GM21390 (cell line): ENCODE measurements around the gene DNAJC17.

ENCODE experiments used
- ATAC-seq: cut with Tn5 transposase; IDR thresholded peaks from one replicate; pipeline ENCODE4 v1.9.1; 2021; ENCODE audit not compliant: unreplicated experiment

Gene DNAJC17

GRCh38 chr15:40807028-40807887 lies at the start of gene DNAJC17, which contains the start of gene ZFYVE19:
TSS of gene DNAJC17 (minus strand) at chr15:40807473. CDS start at chr15:40807446, 27 bp downstream.
TSS of gene ZFYVE19 (plus strand) at chr15:40807089. CDS start at chr15:40807590, 501 bp downstream.
- ATAC-seq: peak; percentile 93

- no peak for ATAC-seq
These were observed 49.5 kb upstream of the DNAJC17 start for GRCh38 chr15:40856746-40857145.

- ATAC-seq: no peak
These were observed 48.5 kb upstream of the DNAJC17 start for GRCh38 chr15:40855706-40856234.

GRCh38 chr15:40854161-40854560 lies 46.9 kb upstream of the DNAJC17 start:
- ATAC-seq: no peak

GRCh38 chr15:40853241-40853890 lies 46.1 kb upstream of the DNAJC17 start:
- ATAC-seq: no peak

GRCh38 chr15:40852529-40852928 lies 45.3 kb upstream of the DNAJC17 start:
- no peak for ATAC-seq

GRCh38 chr15:40850576-40851112 lies 43.4 kb upstream of the DNAJC17 start:
- ATAC-seq: no peak

GRCh38 chr15:40847223-40847961 lies 40.1 kb upstream of the DNAJC17 start:
- ATAC-seq: peak; percentile 75

- peak; percentile 9 for ATAC-seq
These were observed 39.6 kb upstream of the DNAJC17 start for GRCh38 chr15:40846841-40847222.

- ATAC-seq: no peak
These were observed 38.4 kb upstream of the DNAJC17 start for GRCh38 chr15:40845511-40846284.

- ATAC-seq: no peak
These were observed 37.8 kb upstream of the DNAJC17 start for GRCh38 chr15:40845036-40845435.

GRCh38 chr15:40844696-40845030 lies 37.4 kb upstream of the DNAJC17 start:
- no peak for ATAC-seq

GRCh38 chr15:40843885-40844695 lies 36.8 kb upstream of the DNAJC17 start, which contains the start of gene SPINT1:
TSS of gene SPINT1 (plus strand) at chr15:40844048. CDS start at chr15:40844555, 507 bp downstream.
- ATAC-seq: no peak

GRCh38 chr15:40843261-40843884 lies 36.1 kb upstream of the DNAJC17 start:
- ATAC-seq: no peak

- no peak for ATAC-seq
These were observed 34.5 kb upstream of the DNAJC17 start for GRCh38 chr15:40841741-40842140.

GRCh38 chr15:40838756-40839155 lies 31.5 kb upstream of the DNAJC17 start:
- ATAC-seq: no peak

- ATAC-seq: no peak
These were observed 28.7 kb upstream of the DNAJC17 start for GRCh38 chr15:40836020-40836419.

- ATAC-seq: no peak
These were observed 25.6 kb upstream of the DNAJC17 start for GRCh38 chr15:40832903-40833302.

- no peak for ATAC-seq
These were observed 24.6 kb upstream of the DNAJC17 start for GRCh38 chr15:40831861-40832260.
